HG03280 (cell line): Measurements from ENCODE around the gene STEEP1.

Source experiments
- ATAC-seq: cut with Tn5 transposase; IDR thresholded peaks from one replicate; pipeline ENCODE4 v1.9.1; 2021; ENCODE audit warnings: mild to moderate bottlenecking, moderate library complexity; ENCODE audit not compliant: unreplicated experiment

Gene STEEP1

DNA sequence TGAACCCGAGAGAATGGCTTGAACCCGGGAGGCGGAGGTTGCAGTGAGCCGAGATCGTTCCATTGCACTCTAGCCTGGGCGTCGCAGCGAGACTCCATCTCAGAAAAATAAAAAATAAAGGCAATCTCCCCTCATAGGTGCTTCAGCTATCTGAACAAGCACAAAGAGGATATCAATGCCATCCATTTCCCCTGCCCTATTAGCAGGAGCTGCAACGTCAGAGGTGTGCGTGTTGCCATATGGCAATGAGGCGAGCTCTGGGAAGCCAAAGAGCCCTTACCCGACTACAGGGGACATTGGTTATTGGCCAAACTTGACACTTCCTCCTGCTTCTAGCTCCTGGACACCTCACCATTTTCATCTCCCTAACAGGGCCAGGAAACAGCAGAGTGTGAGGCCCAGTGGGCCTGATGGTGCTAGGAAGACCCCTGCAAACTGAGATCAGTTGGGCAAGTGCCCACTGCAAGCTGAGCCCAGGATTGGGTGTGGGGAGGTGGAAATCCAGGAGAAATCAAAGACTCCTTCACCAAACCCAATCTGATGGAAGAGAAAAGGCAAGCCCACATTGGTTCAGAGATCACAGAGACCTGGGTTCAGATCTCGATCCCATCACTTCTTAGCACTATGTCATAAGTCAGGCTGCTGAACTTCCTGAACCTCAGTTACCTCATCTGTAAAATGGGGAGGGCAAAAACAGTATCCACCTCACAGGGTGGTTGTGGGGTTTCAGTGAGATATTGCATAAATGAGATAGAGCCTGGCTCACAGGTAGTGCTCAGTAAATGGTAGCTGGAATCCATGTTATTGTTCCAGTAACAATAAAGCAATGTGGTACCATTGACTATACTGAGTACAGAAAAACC is 75.8 kb downstream of the STEEP1 start:
- no peak for ATAC-seq

DNA sequence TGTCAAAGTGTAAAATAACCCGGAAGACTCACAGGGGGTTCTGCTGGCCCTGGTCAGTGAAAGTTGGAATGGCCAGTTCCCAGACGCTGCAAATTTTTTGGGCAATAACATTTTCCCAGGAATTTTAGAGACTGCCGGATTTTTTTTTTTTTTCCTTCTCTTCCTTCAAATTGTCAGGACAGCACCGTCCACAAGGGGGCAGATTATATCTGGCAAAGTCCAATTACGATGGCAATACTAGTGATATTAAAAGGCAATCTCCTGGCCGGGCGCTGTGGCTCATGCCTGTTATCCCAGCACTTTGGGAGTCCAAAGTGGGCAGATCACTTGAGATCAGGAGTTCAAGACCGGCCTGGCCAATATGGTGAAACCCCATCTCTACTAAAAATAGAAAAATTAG is 76.5 kb downstream of the STEEP1 start:
- ATAC-seq = no peak
